ENCODE data around the gene EEF1G. TPM values are rescaled to one million over a fixed set of nuclear protein-coding genes. Genes with fewer than 3 reads are reported as not detected.

Gene EEF1G
- total RNA-seq, 1 experiment from 2014 or later, result 1,705 TPM

DNA sequence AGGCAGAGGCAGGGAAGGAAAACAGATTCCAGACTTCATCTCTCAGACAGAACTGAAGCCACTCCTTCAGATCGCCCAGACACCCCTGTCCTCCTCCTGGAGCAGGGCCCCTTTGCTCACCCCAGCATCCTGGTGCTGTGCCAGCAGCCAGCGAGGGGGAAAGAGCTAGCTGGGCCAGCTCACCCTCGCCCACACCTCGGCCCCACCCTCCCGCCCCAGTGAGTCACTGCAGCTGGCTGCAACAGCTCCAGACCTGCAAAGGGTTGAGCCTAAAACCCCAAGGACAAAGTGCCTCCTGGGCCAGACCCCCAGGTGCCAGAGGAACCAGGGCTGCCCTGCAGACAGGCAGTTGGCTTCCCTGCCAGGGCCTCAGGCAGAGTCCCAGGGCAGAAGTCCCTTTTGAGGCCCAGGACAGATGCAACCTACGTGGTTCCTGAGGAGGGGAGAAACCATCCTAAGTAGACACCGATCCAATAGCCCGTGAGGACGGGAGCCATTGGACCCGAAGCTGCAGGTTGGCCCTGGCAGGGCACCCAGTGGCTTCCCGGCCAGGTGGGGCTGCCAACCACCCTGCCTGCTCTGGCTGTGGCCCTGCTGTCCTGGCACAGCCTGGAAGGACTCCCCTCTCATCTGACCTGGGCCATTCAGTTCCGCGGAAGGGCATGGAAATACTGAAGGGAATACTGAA is 34.3 kb downstream of the EEF1G start:
- Histone ChIP-seq H3K36me3 (peaks cover 86% of the 10 kb centered on the region), H3K9me3 (replicated peaks) (no peaks in the 10 kb centered on the region; the same call in 1 of the 2 replicates), H3K4me3 (no peak overlapping the region), H3K4me1 (replicated peaks) (peaks cover 88% of the 10 kb centered on the region), H3K27me3 (replicated peaks) (no peaks in the 10 kb centered on the region), H3K27ac (peak overlapping the region; percentile 56)
- peak; percentile 88 to 96 for DNase-seq (ENCODE audit: low read depth in 1 of 2, low spot score in 2 of 2)

DNA sequence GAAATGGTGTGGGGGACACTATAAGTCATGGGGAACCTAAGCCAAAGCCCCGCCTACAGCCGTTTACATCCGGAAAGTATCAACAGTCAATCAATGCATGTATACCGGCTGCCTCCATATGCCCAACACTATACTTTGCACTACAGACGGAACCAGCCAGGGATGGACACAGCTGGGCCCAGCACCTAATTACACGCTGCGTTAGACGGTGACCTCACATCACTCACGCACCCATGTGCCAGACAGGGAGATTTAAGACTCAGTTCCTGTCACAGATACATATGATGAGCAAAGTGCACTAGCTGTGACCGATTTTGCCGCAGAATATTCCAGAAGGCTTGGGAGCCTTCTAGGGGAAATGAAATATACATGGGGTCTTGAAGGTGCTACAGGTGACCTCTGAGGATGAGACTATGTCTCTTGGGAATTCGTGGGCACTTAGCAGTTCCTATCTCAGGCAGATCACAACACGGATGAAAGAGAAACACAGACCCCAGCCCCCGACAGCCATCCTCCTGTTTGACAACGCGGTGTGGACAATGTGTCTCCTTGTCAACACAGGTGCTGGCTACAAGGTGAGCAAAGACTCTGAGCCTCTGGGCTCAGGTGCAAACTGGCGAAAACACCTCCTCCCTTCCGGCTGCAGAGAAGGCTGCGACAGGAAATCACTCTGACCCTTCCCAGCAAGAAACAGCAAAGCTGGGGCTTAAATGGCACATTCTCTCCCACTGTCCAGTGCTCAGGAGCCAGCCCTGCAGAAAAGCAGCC is 35.0 kb downstream of the EEF1G start:
- Histone ChIP-seq H3K4me1 (replicated peaks) (peaks cover 81% of the 10 kb centered on the region), H3K27me3 (replicated peaks) (no peaks in the 10 kb centered on the region), H3K36me3 (peaks cover 90% of the 10 kb centered on the region), H3K27ac (0 out of 2 replicates have a peak overlapping the region, but pooled peaks have one; percentile 2), H3K9me3 (replicated peaks) (no peaks in the 10 kb centered on the region; the same call in 1 of the 2 replicates), H3K4me3 (no peak overlapping the region)
- no peak for DNase-seq (ENCODE audit: low read depth in 1 of 2, low spot score in 2 of 2)

DNA sequence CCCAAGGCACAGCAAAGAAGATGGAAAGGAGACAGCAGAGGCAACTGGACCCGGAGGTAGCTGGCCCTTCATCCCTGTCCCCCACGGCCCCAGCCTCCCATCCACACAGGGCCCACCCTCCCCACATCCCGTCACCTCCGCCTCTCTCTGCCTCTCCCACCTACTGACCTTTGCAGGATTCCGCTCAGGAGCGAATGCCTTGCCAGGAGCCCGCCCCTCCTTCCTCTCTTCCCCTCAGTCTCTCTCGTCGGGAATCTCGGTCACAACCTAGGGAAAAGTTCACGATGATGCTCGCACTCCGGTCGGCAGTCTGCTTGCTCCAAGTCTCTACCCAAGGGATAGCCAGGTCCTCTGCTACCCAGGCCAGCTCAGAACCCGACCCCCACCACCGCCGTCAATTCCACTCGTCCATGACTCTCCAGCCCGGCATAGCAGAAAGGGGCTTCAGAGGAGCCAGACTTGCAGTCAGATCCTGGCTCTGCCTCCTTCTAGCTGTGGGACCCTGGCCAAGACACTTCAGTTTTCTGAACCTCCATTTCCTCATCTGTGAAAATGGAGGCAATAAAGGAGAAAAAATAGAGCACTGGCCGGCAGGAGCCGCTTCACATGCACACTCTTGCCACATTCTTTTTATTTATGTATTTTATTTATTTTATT is 37.3 kb downstream of the EEF1G start:
- Histone ChIP-seq H3K36me3 (peaks cover 91% of the 10 kb centered on the region), H3K4me1 (replicated peaks) (peaks cover 59% of the 10 kb centered on the region)
- DNase-seq (ENCODE audit: low read depth in 1 of 2, low spot score in 2 of 2), result no peak

DNA sequence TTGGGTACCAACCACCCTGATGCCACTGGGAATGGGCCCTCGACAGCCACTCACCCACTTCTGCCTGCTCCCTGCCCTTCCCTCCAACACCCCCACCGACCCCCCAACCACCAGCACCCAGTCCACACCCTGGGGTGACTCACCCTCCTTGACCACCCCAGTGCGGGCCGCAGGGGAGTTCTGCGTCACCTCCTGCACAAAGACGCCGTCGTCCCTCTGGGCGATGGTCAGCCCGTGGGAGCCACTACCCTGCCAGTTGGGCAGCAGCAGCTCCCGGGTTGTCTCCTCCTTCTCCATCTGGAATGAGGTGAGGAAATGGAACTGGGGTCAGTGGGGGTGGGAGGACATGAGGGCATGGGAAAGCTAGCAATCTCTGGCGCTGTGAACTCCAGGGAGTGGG is 37.9 kb downstream of the EEF1G start:
- Histone ChIP-seq H3K4me1 (replicated peaks) (peaks cover 53% of the 10 kb centered on the region), H3K36me3 (peaks cover 91% of the 10 kb centered on the region), H3K9me3 (replicated peaks) (no peaks in the 10 kb centered on the region; the same call in 1 of the 2 replicates), H3K4me3 (no peak overlapping the region), H3K27ac (peak overlapping the region; percentile 17), H3K27me3 (replicated peaks) (no peaks in the 10 kb centered on the region)
- DNase-seq (ENCODE audit: low read depth in 1 of 2, low spot score in 2 of 2), result peak; percentile 58 to 93

More for the DNA sequence above, 37.3 kb downstream of the EEF1G start:
- Histone ChIP-seq H3K4me3 (no peak overlapping the region), H3K27ac (peak overlapping the region; percentile 17), H3K9me3 (replicated peaks) (no peaks in the 10 kb centered on the region; the same call in 1 of the 2 replicates), H3K27me3 (replicated peaks) (no peaks in the 10 kb centered on the region)

DNA sequence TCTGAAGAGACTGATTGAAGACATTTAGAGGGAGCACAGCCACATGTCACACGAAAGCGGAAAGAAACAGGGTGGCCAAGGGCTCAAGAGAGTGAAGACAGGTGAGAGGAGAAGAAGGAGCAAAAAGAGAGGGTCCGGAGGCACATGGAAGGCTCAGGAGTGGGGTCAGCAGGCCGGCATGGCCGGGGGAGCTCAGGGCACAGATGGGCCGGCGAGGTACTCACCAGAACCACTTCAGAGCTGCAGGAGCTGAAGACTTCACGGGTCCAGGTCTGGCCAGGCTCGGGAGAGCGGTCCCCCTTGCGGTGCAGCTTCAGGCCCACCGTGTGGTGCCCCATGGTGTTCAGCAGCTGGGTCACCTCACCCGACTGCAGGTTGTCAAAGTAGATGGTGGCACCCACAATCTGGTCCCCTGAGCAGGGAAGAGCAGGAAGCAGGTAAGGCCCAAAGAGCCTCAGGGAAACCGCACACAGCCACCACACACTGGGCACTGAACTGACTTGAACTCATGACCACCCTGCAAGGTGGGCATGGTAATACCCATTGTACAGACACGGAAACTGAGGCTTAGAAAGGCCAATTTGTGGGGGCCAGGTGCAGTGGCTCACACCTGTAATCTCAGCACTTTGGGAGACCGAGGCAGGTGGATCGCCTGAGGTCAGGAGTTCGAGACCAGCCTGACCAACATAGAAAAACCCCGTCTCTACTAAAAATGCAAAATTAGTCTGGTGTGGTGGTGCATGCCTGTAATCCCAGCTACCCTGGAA is 38.7 kb downstream of the EEF1G start:
- DNase-seq (ENCODE audit: low read depth in 1 of 2, low spot score in 2 of 2), result no peak
- H3K27me3 ChIP-seq (replicated peaks), result no peaks in the 10 kb centered on the region

DNA sequence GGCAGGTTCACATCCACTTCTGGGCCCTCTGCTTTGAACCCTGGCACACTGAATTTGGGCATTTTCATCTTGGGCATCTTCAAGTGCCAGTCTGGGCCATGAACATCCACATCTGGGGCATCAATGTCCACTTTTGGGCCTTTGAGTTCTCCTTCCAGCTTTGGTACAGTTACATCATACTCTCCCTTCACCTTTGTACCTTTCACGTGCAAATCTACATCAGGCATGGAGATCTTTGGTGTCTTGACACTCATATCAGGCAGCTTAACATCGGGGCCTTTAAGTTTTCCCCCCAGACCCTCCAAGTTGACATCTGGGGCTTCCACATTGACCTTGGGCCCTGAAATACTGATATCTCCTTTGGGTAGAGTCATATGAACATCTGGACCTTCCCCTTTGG is 41.6 kb downstream of the EEF1G start:
- no peaks in the 10 kb centered on the region for H3K27me3 ChIP-seq (replicated peaks)
- peaks cover 95% of the 10 kb centered on the region for H3K36me3 ChIP-seq
- no peak overlapping the region for H3K4me3 ChIP-seq
- no peaks in the 10 kb centered on the region for H3K9me3 ChIP-seq (replicated peaks)
- H3K4me1 ChIP-seq (replicated peaks), result peaks cover 17% of the 10 kb centered on the region
- no peak for DNase-seq (ENCODE audit: low read depth in 1 of 2, low spot score in 2 of 2)
- no peak overlapping the region for H3K27ac ChIP-seq

More for the DNA sequence above, 38.7 kb downstream of the EEF1G start:
- no peak overlapping the region for H3K4me3 ChIP-seq
- H3K36me3 ChIP-seq, result peaks cover 95% of the 10 kb centered on the region
- no peak overlapping the region for H3K27ac ChIP-seq
- no peaks in the 10 kb centered on the region; the same call in 1 of the 2 replicates for H3K9me3 ChIP-seq (replicated peaks)
- peaks cover 46% of the 10 kb centered on the region for H3K4me1 ChIP-seq (replicated peaks)

DNA sequence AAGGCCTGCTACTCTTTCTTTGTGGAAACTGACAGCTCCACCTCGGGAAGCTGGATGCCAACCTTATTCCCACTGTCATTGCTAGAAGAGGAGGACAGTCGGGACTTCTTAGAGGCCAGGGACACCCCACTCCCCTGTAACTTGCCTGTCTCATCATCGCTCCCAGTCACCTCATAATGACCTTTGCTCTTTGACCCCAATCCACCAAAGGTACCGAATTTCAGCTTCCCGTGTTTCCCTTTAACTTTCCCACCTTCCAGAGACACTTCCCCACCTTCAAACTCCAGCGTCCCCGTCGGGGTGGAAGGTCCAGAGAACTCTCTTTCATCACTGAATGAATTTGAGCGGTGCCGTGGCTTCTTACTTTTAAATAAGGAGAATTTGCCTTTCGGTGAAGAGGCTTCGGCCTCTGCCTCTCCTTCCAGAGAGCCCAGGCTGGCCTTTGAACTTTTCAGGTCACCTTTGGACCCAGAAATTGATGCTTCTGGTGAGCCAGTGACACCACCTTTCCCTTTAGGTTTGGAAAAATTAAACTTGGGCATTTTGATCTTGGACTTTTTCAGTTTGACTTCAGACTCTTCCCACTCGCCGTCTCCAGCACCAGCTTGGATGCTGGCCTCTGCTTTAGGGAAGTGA is 56.8 kb downstream of the EEF1G start:
- Histone ChIP-seq H3K27ac (no peak overlapping the region), H3K36me3 (peaks cover 79% of the 10 kb centered on the region), H3K9me3 (replicated peaks) (no peaks in the 10 kb centered on the region), H3K4me1 (replicated peaks) (peaks cover 3% of the 10 kb centered on the region), H3K4me3 (no peak overlapping the region), H3K27me3 (replicated peaks) (no peaks in the 10 kb centered on the region)
- no peak for DNase-seq (ENCODE audit: low read depth in 1 of 2, low spot score in 2 of 2)

DNA sequence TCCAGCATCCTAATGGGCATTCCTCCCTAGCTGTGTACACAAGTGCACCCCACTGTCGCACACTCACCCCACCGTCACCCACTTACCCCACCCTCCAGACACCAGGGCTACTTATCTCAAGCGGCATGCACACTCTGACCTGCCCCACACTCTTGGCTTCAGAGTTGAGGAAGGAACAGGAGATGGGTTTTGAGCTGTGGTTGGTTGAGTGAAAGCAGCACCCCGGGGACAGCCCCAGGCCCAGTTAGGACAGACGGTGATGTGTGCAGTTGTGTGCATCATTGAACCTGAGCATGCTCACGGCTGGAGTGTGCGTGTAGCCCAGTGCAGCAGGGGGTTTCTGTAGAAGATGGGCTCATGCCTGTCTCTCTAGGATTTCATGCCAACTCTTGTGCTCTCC is 59.5 kb downstream of the EEF1G start:
- H3K36me3 ChIP-seq, result peaks cover 55% of the 10 kb centered on the region
- H3K4me1 ChIP-seq (replicated peaks), result peaks cover 30% of the 10 kb centered on the region
- no peak overlapping the region for H3K27ac ChIP-seq
- H3K4me3 ChIP-seq, result no peak overlapping the region
- H3K27me3 ChIP-seq (replicated peaks), result no peaks in the 10 kb centered on the region
- DNase-seq (ENCODE audit: low read depth in 1 of 2, low spot score in 2 of 2), result no peak
- no peaks in the 10 kb centered on the region for H3K9me3 ChIP-seq (replicated peaks)

DNA sequence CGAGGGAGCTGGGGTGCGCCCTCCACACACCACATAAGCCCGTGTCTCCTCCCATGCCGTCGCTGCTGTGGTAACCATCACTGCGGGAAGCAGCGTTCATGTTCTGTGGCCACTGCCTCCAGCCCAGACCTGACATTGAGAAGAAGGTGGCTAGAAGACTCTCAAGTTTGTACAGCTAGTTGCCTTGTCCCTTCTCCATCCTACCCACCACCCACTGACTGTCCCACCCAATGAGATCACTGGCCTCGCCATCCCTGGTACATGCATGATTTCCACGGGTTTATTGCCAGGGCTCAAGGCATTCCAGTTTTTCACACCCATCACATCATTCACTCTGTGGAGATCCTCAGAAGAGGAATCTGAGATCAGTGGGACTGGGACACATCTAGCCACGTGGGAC is 60.1 kb downstream of the EEF1G start:
- no peaks in the 10 kb centered on the region for H3K9me3 ChIP-seq (replicated peaks)
- H3K27ac ChIP-seq, result no peak overlapping the region
- H3K36me3 ChIP-seq, result peaks cover 50% of the 10 kb centered on the region
- no peak for DNase-seq (ENCODE audit: low read depth in 1 of 2, low spot score in 2 of 2)
- H3K27me3 ChIP-seq (replicated peaks), result no peaks in the 10 kb centered on the region
- peaks cover 36% of the 10 kb centered on the region for H3K4me1 ChIP-seq (replicated peaks)
- H3K4me3 ChIP-seq, result no peak overlapping the region

DNA sequence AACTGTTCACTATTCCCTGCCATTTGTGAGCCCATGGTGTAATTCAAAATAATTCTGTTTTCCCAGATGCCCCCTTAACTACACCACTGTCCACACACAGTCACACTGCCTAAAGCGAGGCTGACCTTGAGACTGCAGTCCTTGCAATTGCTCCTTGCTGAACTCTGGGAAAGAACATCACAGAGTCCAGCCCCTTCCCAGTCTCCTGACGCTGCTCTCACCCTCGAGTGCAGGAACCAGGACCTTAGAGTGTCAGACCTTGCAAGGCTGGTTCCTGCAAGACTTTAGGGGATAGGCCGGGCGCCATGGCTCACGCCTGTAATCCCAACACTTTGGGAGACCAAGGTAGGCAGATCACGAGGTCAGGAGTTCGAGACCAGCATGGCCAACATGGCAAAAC is 60.7 kb downstream of the EEF1G start:
- no peaks in the 10 kb centered on the region for H3K27me3 ChIP-seq (replicated peaks)
- no peak for DNase-seq (ENCODE audit: low read depth in 1 of 2, low spot score in 2 of 2)
- H3K9me3 ChIP-seq (replicated peaks), result no peaks in the 10 kb centered on the region
- H3K36me3 ChIP-seq, result peaks cover 43% of the 10 kb centered on the region
- peaks cover 42% of the 10 kb centered on the region for H3K4me1 ChIP-seq (replicated peaks)
- H3K27ac ChIP-seq, result no peak overlapping the region
- no peak overlapping the region for H3K4me3 ChIP-seq
